Measurements from ENCODE around the gene YRDC. TPM values are rescaled to one million over a fixed set of nuclear protein-coding genes. Genes with fewer than 3 reads are reported as not detected.
A peak's percentile ranks its signal among the peaks of the same experiment; 100 is the strongest.

YRDC gene
- total and polyA plus RNA-seq, 2 donors from 2014 or later, result 9.0 to 11.0 TPM

- H3K9me3 ChIP-seq (ENCODE audit: control insufficient read depth in 2 of 3, insufficient read depth in 1 of 3, low read length in 3 of 3), result no peaks in the 10 kb centered on the region
- no peak overlapping the region for H3K9ac ChIP-seq (ENCODE audit: low read length in 3 of 3)
- H3K27ac ChIP-seq (ENCODE audit: low read depth in 2 of 2, low read length in 2 of 2), result no peak overlapping the region
- TF ChIP-seq, protein P1, sequence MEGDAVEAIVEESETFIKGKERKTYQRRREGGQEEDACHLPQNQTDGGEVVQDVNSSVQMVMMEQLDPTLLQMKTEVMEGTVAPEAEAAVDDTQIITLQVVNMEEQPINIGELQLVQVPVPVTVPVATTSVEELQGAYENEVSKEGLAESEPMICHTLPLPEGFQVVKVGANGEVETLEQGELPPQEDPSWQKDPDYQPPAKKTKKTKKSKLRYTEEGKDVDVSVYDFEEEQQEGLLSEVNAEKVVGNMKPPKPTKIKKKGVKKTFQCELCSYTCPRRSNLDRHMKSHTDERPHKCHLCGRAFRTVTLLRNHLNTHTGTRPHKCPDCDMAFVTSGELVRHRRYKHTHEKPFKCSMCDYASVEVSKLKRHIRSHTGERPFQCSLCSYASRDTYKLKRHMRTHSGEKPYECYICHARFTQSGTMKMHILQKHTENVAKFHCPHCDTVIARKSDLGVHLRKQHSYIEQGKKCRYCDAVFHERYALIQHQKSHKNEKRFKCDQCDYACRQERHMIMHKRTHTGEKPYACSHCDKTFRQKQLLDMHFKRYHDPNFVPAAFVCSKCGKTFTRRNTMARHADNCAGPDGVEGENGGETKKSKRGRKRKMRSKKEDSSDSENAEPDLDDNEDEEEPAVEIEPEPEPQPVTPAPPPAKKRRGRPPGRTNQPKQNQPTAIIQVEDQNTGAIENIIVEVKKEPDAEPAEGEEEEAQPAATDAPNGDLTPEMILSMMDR (IDR thresholded peaks at IDR 0.05; ENCODE audit: borderline replicate concordance, extremely low read depth, insufficient read depth), result no peak
- H3K4me3 ChIP-seq (ENCODE audit: low read length in 3 of 3), result no peak overlapping the region
- intact Hi-C loops (cut with DNase I), result no loop called here
- H3K4me1 ChIP-seq (ENCODE audit: control insufficient read depth in 2 of 3, insufficient read depth in 2 of 3, low read depth in 1 of 3, low read length in 3 of 3), result no peaks in the 10 kb centered on the region
- peaks cover 14% of the 10 kb centered on the region for H3K27me3 ChIP-seq (ENCODE audit: control insufficient read depth, insufficient read depth, low read length)
- DNase-seq (peak in 1 of 5 donors; percentile 65), FAIRE-seq (no peak)
- H3K36me3 ChIP-seq (ENCODE audit: control insufficient read depth in 2 of 3, insufficient read depth in 3 of 3, low read length in 3 of 3), result no peaks in the 10 kb centered on the region
Measured at GRCh38 chr1:37761416-37762095, 46.5 kb downstream of the YRDC start.

DNA sequence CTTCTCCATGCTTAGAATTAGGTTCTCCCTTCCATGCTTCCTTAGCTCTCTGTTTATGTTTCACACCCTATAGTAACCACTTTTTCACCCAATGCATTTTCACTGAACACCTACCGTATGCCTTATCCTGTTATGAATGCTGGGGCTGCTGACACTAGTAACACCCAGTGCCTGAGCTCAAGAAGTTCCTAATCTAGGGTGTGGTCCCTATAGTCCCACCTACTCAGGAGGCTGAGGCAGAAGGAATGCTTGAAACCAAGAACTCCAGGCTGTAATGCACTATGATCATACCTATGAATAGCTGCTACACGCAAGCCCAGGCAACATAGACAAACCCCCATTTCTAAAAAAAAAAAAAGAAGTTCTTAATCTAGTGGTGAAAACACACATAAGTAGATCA, 48.6 kb downstream of the YRDC start:
- Histone ChIP-seq H3K27me3 (ENCODE audit: control insufficient read depth, insufficient read depth, low read length) (peaks cover 8% of the 10 kb centered on the region), H3K4me3 (ENCODE audit: low read length in 3 of 3) (no peak overlapping the region), H3K36me3 (ENCODE audit: control insufficient read depth in 2 of 3, insufficient read depth in 3 of 3, low read length in 3 of 3) (no peaks in the 10 kb centered on the region), H3K9me3 (ENCODE audit: control insufficient read depth in 2 of 3, insufficient read depth in 1 of 3, low read length in 3 of 3) (no peaks in the 10 kb centered on the region), H3K9ac (ENCODE audit: low read length in 3 of 3) (no peak overlapping the region), H3K27ac (ENCODE audit: low read depth in 2 of 2, low read length in 2 of 2) (no peak overlapping the region), H3K4me1 (ENCODE audit: control insufficient read depth in 2 of 3, insufficient read depth in 2 of 3, low read depth in 1 of 3, low read length in 3 of 3) (no peaks in the 10 kb centered on the region)
- intact Hi-C loops (cut with DNase I), result no loop called here
- no peak for FAIRE-seq
- TF ChIP-seq, protein P1 (IDR thresholded peaks at IDR 0.05; ENCODE audit: borderline replicate concordance, extremely low read depth, insufficient read depth), result no peak
- no peak for DNase-seq

- Histone ChIP-seq H3K4me1 (ENCODE audit: control insufficient read depth in 2 of 3, insufficient read depth in 2 of 3, low read depth in 1 of 3, low read length in 3 of 3) (no peaks in the 10 kb centered on the region), H3K27ac (ENCODE audit: low read depth in 2 of 2, low read length in 2 of 2) (no peak overlapping the region), H3K36me3 (ENCODE audit: control insufficient read depth in 2 of 3, insufficient read depth in 3 of 3, low read length in 3 of 3) (no peaks in the 10 kb centered on the region), H3K9ac (ENCODE audit: low read length in 3 of 3) (no peak overlapping the region), H3K4me3 (ENCODE audit: low read length in 3 of 3) (no peak overlapping the region), H3K27me3 (ENCODE audit: control insufficient read depth, insufficient read depth, low read length) (peaks cover 13% of the 10 kb centered on the region), H3K9me3 (ENCODE audit: control insufficient read depth in 2 of 3, insufficient read depth in 1 of 3, low read length in 3 of 3) (no peaks in the 10 kb centered on the region)
- intact Hi-C loops (cut with DNase I), result no loop called here
- no peak for DNase-seq
- TF ChIP-seq, protein P1 (IDR thresholded peaks at IDR 0.05; ENCODE audit: borderline replicate concordance, extremely low read depth, insufficient read depth), result no peak
- no peak for FAIRE-seq
Measured at GRCh38 chr1:37755951-37756560, 52.0 kb downstream of the YRDC start.
